DOHH2 (cell line): ENCODE data around the gene KCNA4.

Experiments used
- H3F3A ChIP-seq: fragments of 200-600 bp; sonication (generic), shearing (Covaris generic); 2 replicates; pipeline ENCODE4 v1.6.0; 2016; ENCODE audit warnings: antibody characterized with exemption, mild to moderate bottlenecking; ENCODE audit not compliant: control insufficient read depth, insufficient read depth
- H3K27ac ChIP-seq: fragments of 200-600 bp; sonication (generic); 2 replicates; pipeline ENCODE4 v1.5.1; 2014; ENCODE audit warnings: low read depth, mild to moderate bottlenecking, low read length, moderate library complexity
- H3K27me3 ChIP-seq: fragments of 200-600 bp; sonication (generic); 2 replicates; pipeline ENCODE4 v1.6.1; 2014; ENCODE audit warnings: mild to moderate bottlenecking, low read length, mixed read lengths; ENCODE audit not compliant: control insufficient read depth
- H3K36me3 ChIP-seq: fragments of 200-600 bp; sonication (generic); 2 replicates; pipeline ENCODE4 v1.6.1; 2014; ENCODE audit warnings: mild to moderate bottlenecking, low read length, moderate library complexity, mixed read lengths; ENCODE audit not compliant: control insufficient read depth
- H3K4me1 ChIP-seq: fragments of 200-600 bp; sonication (generic); 2 replicates; pipeline ENCODE4 v1.6.1; 2014; ENCODE audit warnings: mild to moderate bottlenecking, low read length, mixed read lengths; ENCODE audit not compliant: control insufficient read depth
- H3K4me2 ChIP-seq: fragments of 200-600 bp; sonication (generic); 2 replicates; pipeline ENCODE4 v1.6.0; 2014; ENCODE audit warnings: mild to moderate bottlenecking, low read length, moderate library complexity
- H3K4me3 ChIP-seq: fragments of 200-600 bp; sonication (generic); 2 replicates; pipeline ENCODE4 v1.5.1; 2014; ENCODE audit warnings: mild to moderate bottlenecking, low read length, mixed read lengths
- H3K79me2 ChIP-seq: fragments of 200-600 bp; sonication (generic); 2 replicates; pipeline ENCODE4 v1.6.1; 2014; ENCODE audit warnings: mild to moderate bottlenecking, low read length, mixed read lengths; ENCODE audit not compliant: control insufficient read depth
- H3K9me2 ChIP-seq: fragments of 200-600 bp; sonication (generic); replicated peaks from 2 replicates; pipeline ENCODE4 v1.6.1; 2014; ENCODE audit warnings: mild to moderate bottlenecking, low read length, mixed read lengths; ENCODE audit not compliant: control insufficient read depth
- H3K9me3 ChIP-seq: fragments of 200-600 bp; sonication (generic); 2 replicates; pipeline ENCODE4 v1.6.1; 2014; ENCODE audit warnings: antibody characterized with exemption, low read length, mixed read lengths; ENCODE audit not compliant: control insufficient read depth, insufficient read depth
- H4K20me1 ChIP-seq: fragments of 200-600 bp; sonication (generic); 2 replicates; pipeline ENCODE4 v1.6.0; 2014; ENCODE audit warnings: low read depth, mild to moderate bottlenecking, antibody characterized with exemption, low read length, moderate library complexity; ENCODE audit not compliant: control insufficient read depth, insufficient read depth
- CTCF ChIP-seq: fragments of 200-600 bp; sonication (generic); IDR thresholded peaks from one replicate; pipeline ENCODE4 v1.5.1; 2014; ENCODE audit warnings: antibody characterized with exemption, mild to moderate bottlenecking, low read depth, low read length; ENCODE audit not compliant: poor library complexity, severe bottlenecking
- EZH2phosphoT487 ChIP-seq: fragments of 200-600 bp; sonication (generic); IDR thresholded peaks from 2 replicates; pipeline ENCODE4 v1.6.1; 2017; ENCODE audit warnings: borderline replicate concordance, mild to moderate bottlenecking, antibody characterized with exemption, low read length, moderate library complexity, mixed read lengths

The KCNA4 gene

GRCh38 chr11:30025396-30026139 is 8.7 kb upstream of the KCNA4 start:
- H3K4me2 ChIP-seq: no peak overlapping the region

GRCh38 chr11:30023074-30023473 is 6.2 kb upstream of the KCNA4 start:
- H3K36me3 ChIP-seq: no peaks in the 10 kb centered on the region
- H3K9me3 ChIP-seq: no peaks in the 10 kb centered on the region
- no peaks in the 10 kb centered on the region for H4K20me1 ChIP-seq
- H3K9me2 ChIP-seq: no peaks in the 10 kb centered on the region
- H3K79me2 ChIP-seq: no peaks in the 10 kb centered on the region
- H3K27ac ChIP-seq: no peak overlapping the region
- H3K4me3 ChIP-seq: no peak overlapping the region
- H3F3A ChIP-seq: no peaks in the 10 kb centered on the region
- H3K4me1 ChIP-seq: no peaks in the 10 kb centered on the region
- no peaks in the 10 kb centered on the region for H3K27me3 ChIP-seq
- TF ChIP-seq EZH2phosphoT487 (no peak), CTCF (no peak)
- H3K4me2 ChIP-seq: no peak overlapping the region

More at GRCh38 chr11:30025396-30026139, 8.7 kb upstream of the KCNA4 start:
- no peaks in the 10 kb centered on the region for H3K9me2 ChIP-seq
- no peaks in the 10 kb centered on the region for H3K79me2 ChIP-seq
- no peak for TF ChIP-seq CTCF
- TF ChIP-seq EZH2phosphoT487: no peak
- H3K27me3 ChIP-seq: no peaks in the 10 kb centered on the region
- no peaks in the 10 kb centered on the region for H3K4me1 ChIP-seq
- no peaks in the 10 kb centered on the region for H3K36me3 ChIP-seq
- no peak overlapping the region for H3K27ac ChIP-seq
- no peaks in the 10 kb centered on the region for H3F3A ChIP-seq
- H3K9me3 ChIP-seq: no peaks in the 10 kb centered on the region
- no peak overlapping the region for H3K4me3 ChIP-seq
- no peaks in the 10 kb centered on the region for H4K20me1 ChIP-seq

- Histone ChIP-seq H3K4me1 (no peaks in the 10 kb centered on the region), H3F3A (no peaks in the 10 kb centered on the region), H3K27ac (no peak overlapping the region), H3K27me3 (no peaks in the 10 kb centered on the region), H3K9me2 (no peaks in the 10 kb centered on the region), H4K20me1 (no peaks in the 10 kb centered on the region), H3K4me3 (no peak overlapping the region), H3K9me3 (no peaks in the 10 kb centered on the region), H3K79me2 (no peaks in the 10 kb centered on the region), H3K36me3 (no peaks in the 10 kb centered on the region), H3K4me2 (no peak overlapping the region)
- no peak for TF ChIP-seq EZH2phosphoT487
- TF ChIP-seq CTCF: no peak
Observed at GRCh38 chr11:30019481-30019880, 2.7 kb upstream of the KCNA4 start.
